Endothelial cell (in vitro differentiated cells): ENCODE results near the gene JMJD8. TPM values are rescaled to one million over a fixed set of nuclear protein-coding genes. Genes with fewer than 3 reads are reported as not detected.

ENCODE experiments used
- DNase-seq: peaks from one replicate; pipeline ENCODE4 v3.0.0; 2021; ENCODE audit warnings: low spot score
- H3K27ac Mint-ChIP-seq: one replicate; pipeline ENCODE4 v1.8.0; 2021; ENCODE audit warnings: mixed read lengths, inconsistent platforms; ENCODE audit not compliant: unreplicated experiment
- H3K27me3 Mint-ChIP-seq: one replicate; pipeline ENCODE4 v1.8.0; 2021; ENCODE audit warnings: mild to moderate bottlenecking, moderate library complexity, mixed read lengths, inconsistent platforms; ENCODE audit not compliant: unreplicated experiment
- H3K36me3 Mint-ChIP-seq: one replicate; pipeline ENCODE4 v1.8.0; 2021; ENCODE audit warnings: mild to moderate bottlenecking, low read depth, mixed read lengths, inconsistent platforms; ENCODE audit not compliant: unreplicated experiment
- H3K4me1 Mint-ChIP-seq: one replicate; pipeline ENCODE4 v1.8.0; 2021; ENCODE audit warnings: mild to moderate bottlenecking, mixed read lengths, inconsistent platforms; ENCODE audit not compliant: unreplicated experiment
- H3K4me3 Mint-ChIP-seq: one replicate; pipeline ENCODE4 v1.8.0; 2021; ENCODE audit warnings: mild to moderate bottlenecking, mixed read lengths, inconsistent platforms; ENCODE audit not compliant: unreplicated experiment
- H3K9me3 Mint-ChIP-seq: one replicate; pipeline ENCODE4 v1.8.0; 2021; ENCODE audit warnings: mixed read lengths, inconsistent platforms; ENCODE audit not compliant: unreplicated experiment
- CTCF ChIP-seq: fragments of 200-600 bp; sonication (generic); IDR thresholded peaks from one replicate; pipeline ENCODE4 v1.5.0; 2021; ENCODE audit warnings: antibody characterized with exemption; ENCODE audit not compliant: unreplicated experiment
- total RNA-seq: library from RNA; stranded (reverse); fragmentation: NEBNext Ultra II Directional; extraction: Animal tissue kit (Norgen Biotek cat#: 25700); gene quantifications from one replicate; pipeline ENCODE4 v1.2.1, GENCODE V29; 2021; ENCODE audit not compliant: unreplicated experiment

Gene JMJD8
- total RNA-seq, 1 donor from 2014 or later, result 31.6 TPM

DNA sequence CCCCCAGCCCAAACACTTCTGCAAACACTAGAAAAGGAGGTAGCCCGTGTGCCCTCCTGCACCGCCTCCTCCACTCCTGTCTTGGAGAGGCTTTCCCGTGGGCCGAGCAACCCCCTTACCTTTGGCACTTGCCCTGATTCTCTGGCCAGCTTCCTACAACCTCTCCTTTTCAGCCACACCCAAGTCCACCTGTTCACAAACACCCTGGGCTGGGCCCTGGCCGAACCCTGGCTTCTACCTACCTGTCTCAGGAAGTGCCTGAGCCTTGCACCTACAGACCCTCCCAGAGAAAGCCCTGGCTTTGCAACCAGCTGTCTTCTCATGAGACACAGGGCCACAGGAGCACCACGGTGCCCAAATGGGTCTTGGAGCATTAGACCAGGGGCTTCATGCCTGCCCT lies 34.8 kb upstream of the JMJD8 start:
- H3K27ac Mint-ChIP-seq, result no peak overlapping the region
- H3K4me3 Mint-ChIP-seq, result peak overlapping the region; percentile 51
- no peak for TF ChIP-seq CTCF
- no peaks in the 10 kb centered on the region for H3K36me3 Mint-ChIP-seq
- H3K9me3 Mint-ChIP-seq, result no peaks in the 10 kb centered on the region
- H3K4me1 Mint-ChIP-seq, result no peaks in the 10 kb centered on the region
- no peak for DNase-seq
- H3K27me3 Mint-ChIP-seq, result peaks cover 20% of the 10 kb centered on the region

DNA sequence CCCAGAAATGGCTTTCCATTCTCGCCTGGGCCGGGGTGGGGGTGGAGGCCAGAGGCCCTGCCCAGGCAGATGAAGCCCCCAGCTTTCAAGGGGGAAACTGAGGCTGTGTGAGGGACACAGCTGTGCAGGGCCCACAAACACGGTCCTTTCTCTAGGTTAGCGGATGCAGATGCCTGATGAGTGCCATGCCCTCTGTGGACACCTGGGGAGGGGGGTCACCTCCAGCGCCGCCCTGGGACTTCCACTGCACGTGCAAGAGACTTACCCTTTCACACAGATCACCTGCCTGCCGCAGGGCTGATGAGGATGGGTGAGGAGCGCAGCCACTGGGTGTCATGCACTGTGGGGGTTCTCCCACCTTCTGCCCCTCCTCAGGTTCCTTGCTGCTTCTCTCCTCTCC lies 34.3 kb upstream of the JMJD8 start:
- TF ChIP-seq CTCF, result no peak

DNA sequence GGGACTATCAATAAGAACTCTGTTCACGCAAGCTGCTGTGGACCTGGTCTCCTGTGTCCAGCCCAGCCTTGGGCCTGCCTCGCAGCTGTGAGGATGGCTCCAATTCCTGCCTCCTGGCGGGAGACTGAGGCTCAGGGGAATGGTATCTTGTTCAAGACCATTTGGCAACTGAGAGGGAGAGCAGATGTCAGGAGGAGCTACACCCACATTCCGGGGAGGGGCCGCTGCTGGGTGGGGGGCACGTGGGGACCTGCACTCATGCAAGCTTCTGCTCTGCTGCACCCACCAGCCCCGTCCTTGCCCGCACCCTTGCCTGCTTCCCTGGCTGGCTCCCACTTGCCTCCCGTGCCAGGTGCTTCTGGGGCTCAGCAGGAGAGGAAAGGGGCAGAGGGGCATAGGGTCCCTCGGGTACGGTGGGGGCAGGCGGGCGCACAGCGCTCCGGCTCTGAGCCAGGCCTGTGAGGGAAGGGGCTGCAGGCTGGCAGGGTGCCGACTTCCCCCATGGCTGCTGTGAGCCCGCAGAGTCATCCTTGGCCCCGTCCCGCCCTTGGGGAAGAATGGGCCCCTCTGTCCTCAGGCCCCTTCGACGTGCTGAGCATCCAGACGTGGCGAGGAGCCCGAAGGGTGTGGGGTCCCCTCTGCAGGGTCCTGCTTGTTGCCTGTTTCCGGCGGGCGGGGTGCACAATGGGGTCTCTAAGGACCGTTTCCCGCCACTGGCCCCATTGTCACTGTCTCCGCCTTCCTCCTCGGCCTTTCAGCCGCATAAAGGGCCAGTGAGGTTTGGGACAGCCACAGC lies 33.5 kb upstream of the JMJD8 start:
- TF ChIP-seq CTCF, result no peak
- Mint-ChIP-seq H3K4me3 (no peak overlapping the region), H3K36me3 (no peaks in the 10 kb centered on the region), H3K4me1 (no peaks in the 10 kb centered on the region), H3K9me3 (no peaks in the 10 kb centered on the region), H3K27me3 (peaks cover 23% of the 10 kb centered on the region), H3K27ac (no peak overlapping the region)
- DNase-seq, result no peak

More for the DNA sequence above, 34.3 kb upstream of the JMJD8 start:
- no peak overlapping the region for H3K27ac Mint-ChIP-seq
- no peaks in the 10 kb centered on the region for H3K4me1 Mint-ChIP-seq
- peaks cover 22% of the 10 kb centered on the region for H3K27me3 Mint-ChIP-seq
- DNase-seq, result no peak
- no peak overlapping the region for H3K4me3 Mint-ChIP-seq
- H3K9me3 Mint-ChIP-seq, result no peaks in the 10 kb centered on the region
- H3K36me3 Mint-ChIP-seq, result no peaks in the 10 kb centered on the region

GRCh38 chr16:716768-717325 lies 32.7 kb upstream of the JMJD8 start:
- TF ChIP-seq CTCF, result no peak
- Mint-ChIP-seq H3K36me3 (no peaks in the 10 kb centered on the region), H3K9me3 (no peaks in the 10 kb centered on the region), H3K27ac (no peak overlapping the region), H3K4me1 (no peaks in the 10 kb centered on the region), H3K27me3 (peaks cover 22% of the 10 kb centered on the region), H3K4me3 (peak overlapping the region; percentile 31)
- DNase-seq, result no peak

- no peak for TF ChIP-seq CTCF
- Mint-ChIP-seq H3K27me3 (peaks cover 22% of the 10 kb centered on the region), H3K36me3 (no peaks in the 10 kb centered on the region), H3K27ac (no peak overlapping the region), H3K4me1 (no peaks in the 10 kb centered on the region), H3K9me3 (no peaks in the 10 kb centered on the region), H3K4me3 (no peak overlapping the region)
- no peak for DNase-seq
Observed at GRCh38 chr16:716200-716568, 32.0 kb upstream of the JMJD8 start.
